ENCODE measurements around the gene INVS.

The INVS gene

DNA sequence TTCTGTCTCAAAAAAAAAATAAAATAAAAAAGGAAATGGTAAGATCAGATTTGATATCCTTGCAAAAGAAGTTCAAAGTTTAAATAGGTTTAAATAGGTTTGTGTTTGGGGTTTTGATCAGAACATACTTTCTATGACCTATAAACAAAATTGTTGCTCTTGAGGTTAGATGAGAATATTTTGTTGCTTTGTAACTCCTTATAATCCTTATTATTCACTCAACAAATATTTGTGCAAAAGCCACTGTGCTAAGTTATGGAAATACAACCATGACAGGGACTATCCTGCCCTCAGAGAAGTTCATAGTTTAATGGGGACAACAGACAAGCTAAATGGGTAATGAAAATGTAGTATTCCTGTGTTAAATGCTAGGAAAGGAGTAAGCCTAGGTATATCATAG, 71.5 kb downstream of the INVS start:
- TF ChIP-seq POU2F2 (IDR thresholded peaks at IDR 0.05; ENCODE audit: low read depth, low read length) (no peak), POLR2A (IDR thresholded peaks at IDR 0.05; ENCODE audit: low read depth, low read length) (no peak), TAF1 (IDR thresholded peaks at IDR 0.05; ENCODE audit: low read depth, low read length) (no peak), POLR2AphosphoS5 (IDR thresholded peaks at IDR 0.05; ENCODE audit: low read depth, low read length) (no peak), PAX5 (IDR thresholded peaks at IDR 0.05; ENCODE audit: insufficient read depth, low read length, severe bottlenecking) (no peak), SPI1 (IDR thresholded peaks at IDR 0.05; ENCODE audit: low read depth, low read length) (no peak)
- DNase-seq (ENCODE audit: insufficient read length, low spot score) (no peak), FAIRE-seq (no peak)

DNA sequence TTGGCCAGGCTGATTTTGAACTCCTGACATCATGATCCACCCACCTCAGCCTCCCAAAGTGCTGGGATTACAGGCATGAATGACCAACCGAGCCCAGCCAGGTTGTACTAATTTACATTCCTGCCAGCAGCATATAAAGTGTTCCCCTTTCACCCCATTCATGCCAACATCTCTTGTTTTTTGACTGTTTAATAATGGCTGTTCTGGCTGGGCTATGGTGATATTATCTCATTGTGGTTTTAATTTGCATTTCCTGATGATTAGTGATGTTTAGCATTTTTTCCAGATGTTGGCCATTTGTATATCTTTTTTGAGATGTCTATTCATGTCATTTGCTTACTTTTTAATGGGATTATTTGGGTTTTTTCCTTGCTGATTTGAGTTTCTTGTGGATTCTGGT, 87.3 kb downstream of the INVS start:
- TF ChIP-seq PAX5 (IDR thresholded peaks at IDR 0.05; ENCODE audit: insufficient read depth, low read length, severe bottlenecking) (no peak), SPI1 (IDR thresholded peaks at IDR 0.05; ENCODE audit: low read depth, low read length) (no peak), POLR2A (IDR thresholded peaks at IDR 0.05; ENCODE audit: low read depth, low read length) (no peak), POU2F2 (IDR thresholded peaks at IDR 0.05; ENCODE audit: low read depth, low read length) (no peak), TAF1 (IDR thresholded peaks at IDR 0.05; ENCODE audit: low read depth, low read length) (no peak), POLR2AphosphoS5 (IDR thresholded peaks at IDR 0.05; ENCODE audit: low read depth, low read length) (no peak)
- no peak for FAIRE-seq
- DNase-seq (ENCODE audit: insufficient read length, low spot score) = no peak

- DNase-seq (ENCODE audit: insufficient read length, low spot score) (no peak), FAIRE-seq (no peak)
- TF ChIP-seq POLR2AphosphoS5 (IDR thresholded peaks at IDR 0.05; ENCODE audit: low read depth, low read length) = no peak
- no peak for TF ChIP-seq PAX5 (IDR thresholded peaks at IDR 0.05; ENCODE audit: insufficient read depth, low read length, severe bottlenecking)
- TF ChIP-seq POLR2A (IDR thresholded peaks at IDR 0.05; ENCODE audit: low read depth, low read length) = no peak
- no peak for TF ChIP-seq SPI1 (IDR thresholded peaks at IDR 0.05; ENCODE audit: low read depth, low read length)
- TF ChIP-seq POU2F2 (IDR thresholded peaks at IDR 0.05; ENCODE audit: low read depth, low read length) = no peak
- no peak for TF ChIP-seq TAF1 (IDR thresholded peaks at IDR 0.05; ENCODE audit: low read depth, low read length)
These were observed 91.3 kb downstream of the INVS start for GRCh38 chr9:100190339-100190738.

GRCh38 chr9:100191264-100191663, 92.2 kb downstream of the INVS start:
- FAIRE-seq = no peak

GRCh38 chr9:100193078-100193477, 94.0 kb downstream of the INVS start:
- no peak for FAIRE-seq
- TF ChIP-seq POLR2AphosphoS5 (IDR thresholded peaks at IDR 0.05; ENCODE audit: low read depth, low read length) (no peak), SPI1 (IDR thresholded peaks at IDR 0.05; ENCODE audit: low read depth, low read length) (no peak), PAX5 (IDR thresholded peaks at IDR 0.05; ENCODE audit: insufficient read depth, low read length, severe bottlenecking) (no peak), POLR2A (IDR thresholded peaks at IDR 0.05; ENCODE audit: low read depth, low read length) (no peak), TAF1 (IDR thresholded peaks at IDR 0.05; ENCODE audit: low read depth, low read length) (no peak), POU2F2 (IDR thresholded peaks at IDR 0.05; ENCODE audit: low read depth, low read length) (no peak)

More at GRCh38 chr9:100191264-100191663, 92.2 kb downstream of the INVS start:
- TF ChIP-seq TAF1 (IDR thresholded peaks at IDR 0.05; ENCODE audit: low read depth, low read length) = no peak
- TF ChIP-seq POU2F2 (IDR thresholded peaks at IDR 0.05; ENCODE audit: low read depth, low read length) = no peak
- TF ChIP-seq SPI1 (IDR thresholded peaks at IDR 0.05; ENCODE audit: low read depth, low read length) = no peak
- no peak for TF ChIP-seq POLR2A (IDR thresholded peaks at IDR 0.05; ENCODE audit: low read depth, low read length)
- no peak for TF ChIP-seq PAX5 (IDR thresholded peaks at IDR 0.05; ENCODE audit: insufficient read depth, low read length, severe bottlenecking)
- TF ChIP-seq POLR2AphosphoS5 (IDR thresholded peaks at IDR 0.05; ENCODE audit: low read depth, low read length) = no peak
- DNase-seq (ENCODE audit: insufficient read length, low spot score) = no peak

GRCh38 chr9:100196215-100196614, 97.2 kb downstream of the INVS start:
- FAIRE-seq (no peak), DNase-seq (ENCODE audit: insufficient read length, low spot score) (no peak)
- TF ChIP-seq PAX5 (IDR thresholded peaks at IDR 0.05; ENCODE audit: insufficient read depth, low read length, severe bottlenecking) = no peak
- TF ChIP-seq POU2F2 (IDR thresholded peaks at IDR 0.05; ENCODE audit: low read depth, low read length) = no peak
- no peak for TF ChIP-seq POLR2AphosphoS5 (IDR thresholded peaks at IDR 0.05; ENCODE audit: low read depth, low read length)
- no peak for TF ChIP-seq SPI1 (IDR thresholded peaks at IDR 0.05; ENCODE audit: low read depth, low read length)
- no peak for TF ChIP-seq TAF1 (IDR thresholded peaks at IDR 0.05; ENCODE audit: low read depth, low read length)
- TF ChIP-seq POLR2A (IDR thresholded peaks at IDR 0.05; ENCODE audit: low read depth, low read length) = no peak

More at GRCh38 chr9:100193078-100193477, 94.0 kb downstream of the INVS start:
- no peak for DNase-seq (ENCODE audit: insufficient read length, low spot score)

DNA sequence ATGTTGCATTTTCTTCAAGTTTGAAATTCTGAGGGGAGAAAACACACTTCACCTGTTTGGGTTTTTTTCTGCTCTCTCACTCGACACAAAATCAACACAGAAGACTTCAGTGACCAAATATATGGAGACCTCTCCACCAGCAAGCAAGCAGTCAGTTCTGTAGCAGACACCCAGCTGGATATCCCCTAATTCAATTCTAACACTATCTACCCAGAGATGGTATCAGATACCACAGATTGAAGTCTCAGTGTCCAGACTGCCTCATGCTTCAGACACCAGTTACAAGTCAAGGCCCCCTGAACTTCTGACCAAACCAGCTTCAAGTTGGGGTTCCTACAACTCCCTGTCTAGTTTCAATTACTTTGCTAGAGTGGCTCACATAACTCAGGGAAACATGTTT, 97.8 kb downstream of the INVS start:
- FAIRE-seq = no peak
- no peak for DNase-seq (ENCODE audit: insufficient read length, low spot score)

GRCh38 chr9:100197553-100197952, 98.5 kb downstream of the INVS start:
- TF ChIP-seq TAF1 (IDR thresholded peaks at IDR 0.05; ENCODE audit: low read depth, low read length) (no peak), POU2F2 (IDR thresholded peaks at IDR 0.05; ENCODE audit: low read depth, low read length) (no peak), POLR2A (IDR thresholded peaks at IDR 0.05; ENCODE audit: low read depth, low read length) (no peak), SPI1 (IDR thresholded peaks at IDR 0.05; ENCODE audit: low read depth, low read length) (no peak), POLR2AphosphoS5 (IDR thresholded peaks at IDR 0.05; ENCODE audit: low read depth, low read length) (no peak), PAX5 (IDR thresholded peaks at IDR 0.05; ENCODE audit: insufficient read depth, low read length, severe bottlenecking) (no peak)
- no peak for FAIRE-seq

More for the DNA sequence above, 97.8 kb downstream of the INVS start:
- TF ChIP-seq TAF1 (IDR thresholded peaks at IDR 0.05; ENCODE audit: low read depth, low read length) = no peak
- TF ChIP-seq POU2F2 (IDR thresholded peaks at IDR 0.05; ENCODE audit: low read depth, low read length) = no peak
- no peak for TF ChIP-seq POLR2AphosphoS5 (IDR thresholded peaks at IDR 0.05; ENCODE audit: low read depth, low read length)
- no peak for TF ChIP-seq SPI1 (IDR thresholded peaks at IDR 0.05; ENCODE audit: low read depth, low read length)
- TF ChIP-seq PAX5 (IDR thresholded peaks at IDR 0.05; ENCODE audit: insufficient read depth, low read length, severe bottlenecking) = no peak
- no peak for TF ChIP-seq POLR2A (IDR thresholded peaks at IDR 0.05; ENCODE audit: low read depth, low read length)

DNA sequence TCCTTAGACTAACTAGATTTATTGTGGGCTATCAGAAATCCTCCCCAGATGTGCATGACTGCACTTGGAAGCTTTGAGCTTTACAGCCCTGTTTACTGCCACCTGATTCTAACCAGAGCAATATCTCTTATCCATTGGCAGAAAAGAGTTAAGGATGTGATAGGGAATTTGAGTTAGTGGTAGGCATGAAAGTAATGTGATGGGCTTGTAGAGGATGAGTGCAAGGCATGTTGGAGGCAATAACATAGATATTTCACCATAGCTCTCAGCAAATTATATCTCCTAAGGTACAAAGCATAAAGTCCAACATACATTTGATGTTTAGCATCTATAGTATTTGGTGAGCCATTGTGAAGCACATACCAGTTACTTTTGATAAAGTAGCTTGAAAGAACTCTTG, 103.8 kb downstream of the INVS start:
- DNase-seq (ENCODE audit: insufficient read length, low spot score) = no peak
- TF ChIP-seq TAF1 (IDR thresholded peaks at IDR 0.05; ENCODE audit: low read depth, low read length) (no peak), PAX5 (IDR thresholded peaks at IDR 0.05; ENCODE audit: insufficient read depth, low read length, severe bottlenecking) (no peak), POLR2A (IDR thresholded peaks at IDR 0.05; ENCODE audit: low read depth, low read length) (no peak), SPI1 (IDR thresholded peaks at IDR 0.05; ENCODE audit: low read depth, low read length) (no peak), POU2F2 (IDR thresholded peaks at IDR 0.05; ENCODE audit: low read depth, low read length) (no peak), POLR2AphosphoS5 (IDR thresholded peaks at IDR 0.05; ENCODE audit: low read depth, low read length) (no peak)
- FAIRE-seq = peak; percentile 50

More at GRCh38 chr9:100197553-100197952, 98.5 kb downstream of the INVS start:
- DNase-seq (ENCODE audit: insufficient read length, low spot score) = no peak

GRCh38 chr9:100204796-100205195, 105.8 kb downstream of the INVS start:
- FAIRE-seq = peak; percentile 38
- DNase-seq (ENCODE audit: insufficient read length, low spot score) = no peak
- TF ChIP-seq SPI1 (IDR thresholded peaks at IDR 0.05; ENCODE audit: low read depth, low read length) (no peak), POLR2AphosphoS5 (IDR thresholded peaks at IDR 0.05; ENCODE audit: low read depth, low read length) (no peak), POLR2A (IDR thresholded peaks at IDR 0.05; ENCODE audit: low read depth, low read length) (no peak), POU2F2 (IDR thresholded peaks at IDR 0.05; ENCODE audit: low read depth, low read length) (no peak)

Measured in GM12891 (cell line).